H1 (cell line): ENCODE measurements around the gene GNG8. TPM values are rescaled to one million over a fixed set of nuclear protein-coding genes. Genes with fewer than 3 reads are reported as not detected.

Source experiments
- ATF2 ChIP-seq: IDR thresholded peaks from 2 replicates; pipeline ENCODE4 v1.6.1; 2012; ENCODE audit warnings: low read length, inconsistent platforms
- CBX8 ChIP-seq: fragments of 300-800, 300-1000 bp; sonication (generic); IDR thresholded peaks from 2 replicates; pipeline ENCODE4 v1.7.1; 2016; ENCODE audit warnings: low read depth, low read length, borderline replicate concordance
- JUN ChIP-seq: IDR thresholded peaks from 2 replicates; pipeline ENCODE4 v1.6.1; 2011; ENCODE audit warnings: low read depth, mild to moderate bottlenecking, improper control_type of control experiment, low read length
- JUND ChIP-seq: IDR thresholded peaks from 2 replicates; pipeline ENCODE4 v1.6.1; 2011; ENCODE audit warnings: mild to moderate bottlenecking, improper control_type of control experiment, low read length
- POU5F1 ChIP-seq: IDR thresholded peaks from 2 replicates; pipeline ENCODE4 v1.6.1; 2011; ENCODE audit warnings: low read depth, mild to moderate bottlenecking, low read length, moderate library complexity
- TAF7 ChIP-seq: optimal IDR thresholded peaks from 2 replicates; pipeline ENCODE3; 2011; ENCODE audit warnings: low read depth, mild to moderate bottlenecking, inconsistent platforms, low read length, moderate library complexity, borderline replicate concordance
- polyA plus RNA-seq, 7 experiments: library from polyadenylated mRNA; depleted of rRNA in 3 of 7; stranded (reverse) in 5 of 7; unstranded in 2 of 7; fragments of >200 nt in 5 of 7; fragments of 200-250 nt in 2 of 7; gene quantifications; 1 replicate in 5 of 7; 2 replicates in 1 of 7; 4 replicates in 1 of 7; pipeline versions ENCODE4 v1.2.1 to v1.2.3, GENCODE V29; 2011 to 2013; ENCODE audit warnings: missing spikeins in 2 of 7, mixed read lengths in 2 of 7
- total RNA-seq: library from RNA; stranded (reverse); fragmentation: NEBNext Ultra II Directional; extraction: Animal tissue kit (Norgen Biotek cat#: 25700); gene quantifications from 2 replicates; pipeline ENCODE4 v1.2.1, GENCODE V29; 2021
- TF ChIP-seq, protein P1 (sequence below): IDR thresholded peaks from 2 replicates; pipeline ENCODE4 v1.6.1; 2011; ENCODE audit warnings: low read depth, mild to moderate bottlenecking, low read length; ENCODE audit not compliant: insufficient read depth
- TF ChIP-seq, protein P2 (sequence below): IDR thresholded peaks from 2 replicates; pipeline ENCODE4 v1.6.1; 2012; ENCODE audit warnings: inconsistent platforms

The GNG8 gene
- total and polyA plus RNA-seq, 2 of the 8 experiments (the other 6 are each of a cell fraction or from before 2014, with no cell fraction given), result not detected

GRCh38 chr19:46606681-46607447 is 29.1 kb downstream of the GNG8 start (continued):
- no peak for TF ChIP-seq POU5F1
- TF ChIP-seq, protein P1, sequence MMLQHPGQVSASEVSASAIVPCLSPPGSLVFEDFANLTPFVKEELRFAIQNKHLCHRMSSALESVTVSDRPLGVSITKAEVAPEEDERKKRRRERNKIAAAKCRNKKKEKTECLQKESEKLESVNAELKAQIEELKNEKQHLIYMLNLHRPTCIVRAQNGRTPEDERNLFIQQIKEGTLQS, result no peak
- TF ChIP-seq JUND, result no peak
- TF ChIP-seq ATF2, result no peak
- TF ChIP-seq JUN, result no peak
- no peak for TF ChIP-seq TAF7
- no peak for TF ChIP-seq CBX8
- TF ChIP-seq, protein P2, sequence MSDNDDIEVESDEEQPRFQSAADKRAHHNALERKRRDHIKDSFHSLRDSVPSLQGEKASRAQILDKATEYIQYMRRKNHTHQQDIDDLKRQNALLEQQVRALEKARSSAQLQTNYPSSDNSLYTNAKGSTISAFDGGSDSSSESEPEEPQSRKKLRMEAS, result no peak
